ENCODE measurements around the gene EN2.

Gene EN2

DNA sequence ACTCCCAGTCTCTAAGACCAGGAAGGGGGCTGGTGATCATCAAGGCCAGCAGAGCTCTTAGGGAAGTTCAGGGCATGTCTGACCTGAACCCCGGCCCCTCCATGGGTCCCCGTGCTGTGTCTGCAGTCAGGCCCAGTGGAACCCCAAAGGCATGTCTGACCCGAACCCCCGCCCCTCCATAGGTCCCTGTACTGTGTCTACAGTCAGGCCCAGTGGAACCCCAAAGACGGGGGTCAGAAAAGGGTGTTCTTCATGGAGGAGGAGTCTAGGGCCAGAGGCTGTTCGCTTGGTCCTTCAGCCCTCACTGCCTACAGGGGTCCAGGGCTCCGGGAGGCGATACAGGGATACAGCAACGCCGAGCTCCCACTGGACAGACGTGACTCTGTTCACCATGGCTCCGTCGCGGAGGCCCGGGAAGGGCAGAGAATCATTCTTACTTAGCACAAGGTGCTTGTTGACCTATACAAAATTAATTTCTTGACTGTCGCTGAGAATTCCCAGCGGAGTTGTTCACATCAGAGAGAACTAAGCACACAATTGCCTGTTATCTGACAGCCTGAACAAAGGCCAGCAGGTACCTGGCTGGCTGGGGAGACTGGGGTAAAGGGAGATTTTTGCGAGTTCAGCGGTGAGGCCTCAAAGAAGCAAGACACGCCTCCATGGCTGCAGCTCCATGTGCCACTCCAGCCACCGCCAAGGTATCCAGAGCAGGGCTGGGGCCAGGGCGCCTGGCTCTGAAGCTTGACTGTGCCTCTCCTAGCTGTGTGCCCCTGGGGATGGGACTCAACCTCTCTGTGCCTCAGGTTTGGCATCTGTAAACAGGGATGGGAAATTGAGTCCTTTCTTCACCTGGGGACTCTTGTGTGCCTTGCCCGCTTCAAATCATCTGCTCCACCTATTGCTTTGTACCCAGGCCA lies 26.8 kb downstream of the EN2 start:
- no peak for DNase-seq (ENCODE audit: low read depth, low spot score)

DNA sequence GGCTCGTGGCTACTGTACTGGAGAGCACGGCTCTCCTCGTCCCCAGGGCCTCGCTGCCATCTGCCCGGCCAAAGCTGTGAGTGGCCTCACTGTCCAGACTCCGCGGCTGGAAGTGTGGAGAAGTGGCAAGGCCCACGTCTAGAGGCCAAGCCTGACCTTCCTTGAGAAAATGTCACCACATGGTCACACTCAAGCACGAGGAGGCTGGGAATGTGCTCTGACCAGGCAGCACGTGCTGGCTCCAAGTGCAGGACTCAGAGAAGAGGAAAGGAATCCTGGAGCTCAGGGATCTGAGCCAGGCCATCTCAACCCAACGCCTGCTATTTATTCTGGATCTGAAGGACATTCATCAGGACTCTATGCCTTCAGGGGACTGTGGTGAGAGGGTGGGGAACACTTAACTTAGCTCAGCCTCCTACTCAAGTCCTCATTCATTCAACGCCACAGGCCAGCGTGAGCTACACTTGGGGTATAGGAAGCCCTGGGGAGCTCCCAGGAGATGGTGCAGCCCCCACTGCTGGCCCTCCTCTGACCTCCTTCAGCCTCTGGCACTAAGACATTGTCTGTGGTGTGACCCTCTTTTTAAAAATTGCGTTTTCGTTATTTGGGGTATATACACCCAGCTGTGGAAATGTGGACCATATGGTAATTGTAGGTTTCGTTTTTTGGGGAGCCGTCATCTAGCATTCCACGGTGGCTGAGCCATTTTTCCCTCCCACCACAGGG lies 29.0 kb downstream of the EN2 start:
- DNase-seq (ENCODE audit: low read depth, low spot score) = no peak

DNA sequence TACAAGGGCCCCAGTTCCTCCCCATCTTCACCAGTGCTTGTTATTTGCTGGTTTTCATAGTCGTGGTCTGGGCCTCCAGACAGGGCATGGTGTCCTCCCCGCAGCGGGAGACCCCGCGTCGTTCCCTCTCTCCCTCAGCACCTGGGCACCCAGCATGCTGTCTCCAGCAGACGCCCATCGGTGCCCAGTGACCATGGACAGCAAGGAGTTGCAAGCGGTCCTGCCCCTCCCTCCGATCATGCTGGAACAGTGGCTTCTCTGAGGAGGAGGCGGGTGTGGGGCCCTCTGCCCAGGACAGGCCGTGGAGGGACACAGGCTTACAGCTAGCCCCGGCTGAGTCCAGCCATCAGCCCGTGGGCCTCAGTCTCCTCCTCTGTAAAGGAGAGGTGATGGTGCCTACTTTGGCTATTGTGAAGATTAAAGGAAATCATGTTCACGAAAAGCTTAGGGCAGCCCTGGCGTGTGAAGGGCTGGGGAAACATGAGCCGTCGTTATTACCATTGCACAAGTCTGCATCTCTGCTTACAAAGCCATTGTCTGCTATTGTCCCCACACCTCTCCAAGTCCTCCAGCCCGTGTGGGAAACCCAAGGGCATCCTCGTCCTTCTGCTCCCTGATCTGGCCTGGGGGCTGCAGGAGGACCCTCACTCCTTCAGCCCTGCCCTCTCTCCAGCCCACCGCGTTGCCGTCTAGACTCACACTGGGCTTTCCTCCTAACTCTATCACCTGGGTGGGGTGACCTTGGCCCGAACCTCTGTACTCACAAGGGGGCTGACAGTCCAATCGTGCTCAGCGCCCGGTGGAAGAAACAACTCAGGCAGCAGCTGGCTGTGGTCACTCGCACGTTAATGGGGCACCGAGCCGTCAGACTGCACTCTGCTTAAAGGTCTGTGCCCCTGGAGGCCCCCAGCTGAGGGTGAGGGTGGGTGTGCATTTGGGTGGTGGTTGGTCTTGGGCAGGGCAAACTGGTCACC lies 29.9 kb downstream of the EN2 start:
- no peak for DNase-seq (ENCODE audit: low read depth, low spot score)

DNA sequence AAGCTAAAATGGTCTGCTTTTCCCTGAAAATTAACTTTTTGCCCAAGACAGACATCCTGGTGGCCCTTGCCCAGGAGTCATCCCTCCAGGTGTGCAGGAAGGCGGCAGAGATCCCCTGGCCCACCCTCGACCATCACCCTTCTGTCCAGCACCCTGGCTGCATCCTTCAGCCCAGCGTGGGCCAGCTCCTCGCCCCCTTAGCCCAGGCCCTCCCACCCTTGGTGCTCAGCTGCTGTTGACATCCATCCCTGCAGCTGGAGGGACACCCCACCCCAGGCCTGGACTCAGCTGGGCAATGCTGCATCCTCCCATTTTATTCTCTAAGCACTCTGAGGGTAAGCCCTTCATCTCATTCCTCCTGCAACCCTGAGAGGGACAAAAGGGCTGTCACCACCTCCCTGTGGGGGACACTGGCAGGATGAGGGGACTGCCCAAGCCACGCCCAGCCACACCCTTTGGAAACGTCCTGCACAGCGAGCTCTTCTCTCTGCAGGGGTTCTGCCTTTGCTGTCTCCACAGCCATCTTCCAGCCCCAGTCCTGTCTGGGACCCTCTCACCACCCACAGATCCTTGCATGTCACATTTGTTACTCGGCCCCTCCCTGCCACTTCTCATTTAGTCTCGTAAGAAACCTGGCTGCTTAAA lies 30.7 kb downstream of the EN2 start:
- no peak for DNase-seq (ENCODE audit: low read depth, low spot score)

DNA sequence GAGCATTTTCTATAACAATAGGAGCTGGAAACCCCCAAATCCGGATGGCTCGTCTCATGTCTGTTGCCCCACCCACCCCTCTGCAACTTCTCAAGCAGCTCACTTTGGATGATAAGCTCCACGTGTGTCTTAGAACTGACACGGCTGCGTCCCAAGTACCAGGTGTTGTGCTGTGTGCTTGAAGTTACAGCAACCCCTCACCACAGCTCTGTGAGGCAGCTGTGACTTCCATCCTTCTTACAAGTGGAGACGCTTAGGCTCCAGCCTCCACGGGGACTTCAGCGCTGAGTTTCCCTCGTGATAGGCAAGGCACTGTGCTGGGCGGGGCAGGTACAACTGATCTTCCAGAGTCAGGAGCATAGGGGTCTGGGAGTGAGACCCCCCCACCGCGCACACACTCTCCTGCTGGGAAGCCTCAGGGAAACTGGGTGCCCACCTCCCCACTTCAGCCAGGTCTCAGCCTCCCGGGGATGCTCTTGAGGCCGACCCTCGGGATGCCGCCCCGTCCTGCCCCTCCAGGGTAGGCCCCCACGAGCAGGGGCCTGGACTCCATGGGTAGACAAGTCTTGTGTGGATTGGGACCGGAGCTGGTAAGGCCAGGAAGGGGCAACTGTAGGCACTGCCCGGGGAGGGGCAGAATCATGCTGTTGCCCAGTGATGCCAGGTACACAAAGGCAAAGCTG lies 31.4 kb downstream of the EN2 start:
- DNase-seq (ENCODE audit: low read depth, low spot score) = no peak

DNA sequence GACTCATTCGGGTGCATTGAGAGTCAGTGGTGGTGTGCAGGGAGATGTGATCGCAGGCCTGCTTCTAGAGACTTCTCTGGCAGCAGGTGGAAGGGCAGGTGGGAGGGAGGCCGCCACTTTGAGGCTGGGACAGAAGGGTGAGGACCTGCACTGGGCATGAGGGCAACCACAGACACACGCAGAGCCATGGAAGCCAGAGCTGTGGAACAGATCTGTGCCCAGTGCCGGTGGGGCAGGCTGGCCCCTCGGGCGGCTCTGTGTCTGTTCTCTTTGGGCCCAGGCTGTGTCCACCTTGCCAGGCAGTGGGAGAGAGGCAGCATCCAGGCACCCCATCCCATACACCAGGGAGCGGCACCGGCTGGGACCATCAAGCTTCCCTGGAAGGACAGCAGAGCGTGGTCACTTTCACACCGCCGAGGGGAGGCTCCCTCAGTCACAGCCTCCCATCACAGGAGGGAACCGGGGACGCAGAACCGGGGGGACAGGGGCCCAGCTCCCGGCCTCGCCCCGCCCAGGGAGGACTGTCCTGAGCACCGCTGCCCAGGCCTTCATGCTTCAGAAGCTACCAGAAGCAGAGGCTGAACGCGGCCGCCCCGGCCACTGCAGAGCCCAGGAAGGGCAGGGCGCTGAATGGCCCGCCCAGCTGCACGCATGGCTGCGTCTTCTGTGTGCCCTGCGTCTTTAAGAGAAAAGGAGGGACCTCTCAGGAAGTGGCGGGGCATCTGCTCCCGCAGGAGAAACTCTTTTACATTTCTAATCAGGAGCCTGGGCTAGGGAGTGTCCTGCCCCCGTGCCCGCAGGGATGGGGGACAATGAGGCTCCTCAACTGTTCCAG lies 32.1 kb downstream of the EN2 start:
- no peak for DNase-seq (ENCODE audit: low read depth, low spot score)

DNA sequence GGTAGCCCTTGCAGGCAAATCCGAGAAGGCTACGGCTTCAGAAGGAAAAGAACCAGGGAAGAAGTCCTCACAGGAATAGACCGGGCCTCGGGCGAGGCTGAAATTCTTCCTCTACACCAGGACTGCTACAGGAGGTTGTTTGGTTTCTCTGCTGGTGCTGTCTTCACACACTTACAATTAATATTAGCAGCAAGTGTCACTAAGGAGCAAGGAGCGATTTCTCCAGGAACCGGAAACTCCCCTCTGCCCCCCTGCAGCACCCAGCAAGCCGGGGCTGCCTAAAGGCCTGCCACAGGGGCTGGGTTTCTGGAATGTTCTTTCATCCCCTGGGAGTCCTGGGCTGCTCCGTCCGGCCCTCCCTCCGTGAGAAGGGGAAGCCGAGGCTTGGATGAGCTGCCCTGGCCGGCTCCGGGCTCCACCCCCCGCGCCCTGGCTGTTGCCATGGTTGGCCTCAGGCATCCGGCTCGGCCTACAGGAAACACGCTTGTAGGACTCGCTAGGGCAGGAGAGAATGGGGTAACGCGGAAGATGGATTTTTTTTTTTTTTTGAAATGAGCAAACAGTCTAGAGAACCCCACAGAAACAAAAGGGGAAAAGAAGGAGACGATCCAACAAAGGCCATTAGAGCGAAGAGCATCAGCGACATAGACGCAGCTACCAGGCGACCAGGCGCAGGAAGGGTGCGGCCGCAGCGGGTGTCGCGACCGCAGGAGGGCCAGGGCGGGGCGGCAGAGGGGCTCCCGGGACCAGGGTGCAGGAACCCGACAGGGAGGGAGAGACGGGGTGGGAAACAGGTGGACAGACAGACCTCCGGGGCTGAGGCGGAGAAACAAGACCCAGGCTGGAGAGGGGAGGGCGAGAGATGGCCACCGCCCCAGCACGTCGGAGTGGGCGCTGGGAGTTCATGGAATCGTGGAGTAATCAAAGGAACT lies 33.0 kb downstream of the EN2 start:
- no peak for DNase-seq (ENCODE audit: low read depth, low spot score)

DNA sequence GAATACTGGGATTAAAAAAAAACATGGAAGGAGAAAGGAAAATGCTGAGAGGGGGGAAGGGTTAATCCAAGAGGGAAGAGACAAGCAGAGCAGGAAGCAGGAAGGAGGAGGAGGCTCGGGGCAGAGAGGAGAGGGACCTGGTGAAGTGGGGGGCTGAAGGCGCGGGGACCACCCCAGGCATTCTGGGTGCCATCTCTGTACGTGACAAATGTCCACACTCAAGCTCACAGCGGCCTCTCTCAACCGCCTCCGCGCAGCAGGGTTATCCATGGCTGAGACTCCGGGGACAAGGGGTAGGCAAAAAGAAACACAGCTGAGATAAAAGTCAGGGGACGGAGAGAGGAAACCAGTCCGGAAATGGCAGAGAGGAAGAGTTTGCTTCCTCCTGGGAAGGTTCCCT lies 33.9 kb downstream of the EN2 start:
- DNase-seq (ENCODE audit: low read depth, low spot score) = no peak

DNA sequence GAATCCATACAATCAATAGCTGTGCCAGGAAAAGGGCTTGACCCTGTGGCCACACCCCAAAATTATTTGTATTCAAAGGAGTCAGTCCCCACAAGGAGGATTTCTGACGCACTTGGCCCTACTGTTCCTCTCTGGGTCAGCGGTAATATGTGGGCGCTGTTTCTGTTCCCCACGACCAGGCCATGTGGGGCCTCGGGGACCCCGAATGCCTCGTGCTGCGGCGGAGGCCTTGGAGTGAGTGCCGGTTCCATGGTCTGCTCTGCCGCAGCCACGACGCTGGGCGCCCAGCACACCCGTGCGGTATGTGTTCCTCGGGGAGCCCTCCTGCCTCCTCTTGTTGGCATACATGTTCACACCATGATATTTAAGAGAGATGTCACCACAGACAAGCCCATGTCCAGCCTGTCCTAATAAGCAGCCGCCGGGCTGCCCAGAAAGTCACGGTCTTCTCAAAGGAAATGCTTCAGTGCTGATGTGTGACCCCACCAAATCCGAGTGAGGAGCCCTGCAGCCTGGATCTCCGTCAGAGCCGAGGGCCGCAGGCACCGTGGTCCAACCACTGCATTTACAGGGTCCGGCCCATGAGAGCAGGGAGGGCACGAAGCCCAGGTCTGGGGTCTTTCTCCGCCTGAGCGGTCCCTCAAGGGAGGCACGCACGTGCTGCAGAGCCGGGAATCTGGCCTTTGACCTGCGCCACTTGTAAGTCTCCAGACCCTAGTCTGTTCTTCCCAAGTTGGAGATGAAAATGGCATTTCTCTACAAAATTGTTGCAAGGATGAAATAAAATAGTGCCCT lies 36.0 kb downstream of the EN2 start:
- DNase-seq (ENCODE audit: low read depth, low spot score) = no peak

DNA sequence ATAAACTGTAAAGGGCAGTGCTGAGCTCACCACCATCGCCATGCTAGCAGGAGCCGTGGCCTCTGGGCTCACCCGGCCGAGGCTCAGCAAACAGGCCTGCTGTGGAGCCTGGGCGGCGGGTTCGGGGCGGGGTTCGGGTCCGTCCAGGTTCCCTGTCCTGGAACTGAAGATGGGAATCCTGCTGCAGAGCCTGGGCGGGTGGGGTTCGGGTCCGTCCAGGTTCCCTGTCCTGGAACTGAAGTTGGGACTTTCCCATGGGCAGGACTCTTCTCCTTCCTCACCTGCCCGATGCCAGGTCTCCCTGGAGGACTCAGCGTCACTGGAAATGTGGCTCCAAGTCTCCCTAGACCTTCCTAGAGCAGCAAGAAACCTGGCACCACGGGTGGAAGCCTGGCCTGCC lies 36.6 kb downstream of the EN2 start:
- DNase-seq (ENCODE audit: low read depth, low spot score) = no peak

DNA sequence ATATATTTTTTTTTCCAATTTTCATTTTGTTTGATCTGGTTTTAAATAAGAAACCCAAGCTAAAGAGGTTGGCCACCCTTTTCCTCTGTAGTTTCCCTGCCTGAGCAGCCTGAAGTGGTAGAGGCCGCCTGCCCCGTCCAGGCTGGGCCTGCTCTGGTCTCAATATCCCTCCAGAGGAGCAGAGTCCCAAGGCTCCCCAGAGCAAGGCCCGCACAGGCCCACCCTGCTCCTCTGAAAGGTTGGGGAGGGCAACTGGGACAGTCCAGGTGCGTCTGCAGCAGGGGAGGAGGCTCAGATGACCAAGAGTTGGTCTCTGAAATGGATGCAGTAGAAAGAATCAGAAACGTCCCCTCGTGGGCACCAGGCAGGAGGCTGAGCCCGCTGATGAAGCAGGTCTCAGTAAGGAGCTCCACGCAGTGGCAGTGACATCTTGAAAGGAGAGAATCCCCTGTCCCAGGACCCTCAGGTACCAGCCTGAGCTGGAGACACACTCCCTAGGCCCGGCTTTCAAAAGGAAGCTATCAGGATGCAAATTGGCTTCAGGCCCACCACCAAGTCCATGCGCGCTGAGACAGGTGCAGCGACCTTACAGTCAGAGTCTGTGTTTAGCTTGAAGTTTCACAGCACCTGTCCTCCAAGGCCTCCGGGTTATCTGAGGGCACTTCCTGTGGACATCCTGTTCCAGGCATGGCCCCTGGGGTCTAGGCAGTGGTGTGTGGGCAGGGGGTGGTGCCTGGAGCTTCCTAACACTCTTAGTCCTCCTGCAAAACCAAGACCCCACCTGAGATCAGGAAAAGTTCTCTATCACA lies 37.7 kb downstream of the EN2 start:
- DNase-seq (ENCODE audit: low read depth, low spot score) = no peak

DNA sequence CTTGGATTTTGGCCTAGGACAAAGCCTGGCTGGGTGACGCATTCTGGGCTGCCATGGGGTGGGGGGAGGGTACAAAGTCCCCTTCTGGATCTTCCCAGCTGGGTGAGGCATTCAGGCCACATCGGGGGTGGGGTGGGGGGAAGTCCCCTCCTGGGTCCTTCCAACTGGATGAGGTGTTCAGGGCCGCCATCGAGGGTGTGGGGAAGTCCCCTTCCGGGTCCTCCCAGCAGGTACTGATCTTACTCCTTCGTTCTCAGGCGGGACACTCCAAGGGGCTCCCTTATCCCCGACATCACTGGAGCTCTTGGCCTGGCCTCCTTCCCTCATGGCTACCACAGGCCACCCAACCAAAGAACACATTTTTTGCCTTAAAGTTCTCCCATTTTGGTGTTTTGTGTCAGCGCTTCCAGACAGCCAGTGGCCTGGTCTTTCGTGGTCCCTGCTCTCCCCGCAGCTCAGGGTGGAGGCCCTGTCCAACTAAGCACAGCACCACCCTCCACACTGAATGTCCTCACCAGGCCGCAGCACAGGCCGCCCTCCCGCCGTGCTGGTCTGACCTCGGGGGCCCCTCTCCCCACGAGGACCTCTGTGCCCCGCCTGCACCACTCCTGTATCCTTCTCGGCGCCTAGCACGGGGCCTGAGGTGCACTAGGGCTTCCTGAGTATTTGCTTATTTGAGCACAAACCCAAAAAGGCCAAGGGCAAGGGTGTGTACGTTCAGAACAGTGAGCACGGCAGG lies 38.5 kb downstream of the EN2 start:
- no peak for DNase-seq (ENCODE audit: low read depth, low spot score)

DNA sequence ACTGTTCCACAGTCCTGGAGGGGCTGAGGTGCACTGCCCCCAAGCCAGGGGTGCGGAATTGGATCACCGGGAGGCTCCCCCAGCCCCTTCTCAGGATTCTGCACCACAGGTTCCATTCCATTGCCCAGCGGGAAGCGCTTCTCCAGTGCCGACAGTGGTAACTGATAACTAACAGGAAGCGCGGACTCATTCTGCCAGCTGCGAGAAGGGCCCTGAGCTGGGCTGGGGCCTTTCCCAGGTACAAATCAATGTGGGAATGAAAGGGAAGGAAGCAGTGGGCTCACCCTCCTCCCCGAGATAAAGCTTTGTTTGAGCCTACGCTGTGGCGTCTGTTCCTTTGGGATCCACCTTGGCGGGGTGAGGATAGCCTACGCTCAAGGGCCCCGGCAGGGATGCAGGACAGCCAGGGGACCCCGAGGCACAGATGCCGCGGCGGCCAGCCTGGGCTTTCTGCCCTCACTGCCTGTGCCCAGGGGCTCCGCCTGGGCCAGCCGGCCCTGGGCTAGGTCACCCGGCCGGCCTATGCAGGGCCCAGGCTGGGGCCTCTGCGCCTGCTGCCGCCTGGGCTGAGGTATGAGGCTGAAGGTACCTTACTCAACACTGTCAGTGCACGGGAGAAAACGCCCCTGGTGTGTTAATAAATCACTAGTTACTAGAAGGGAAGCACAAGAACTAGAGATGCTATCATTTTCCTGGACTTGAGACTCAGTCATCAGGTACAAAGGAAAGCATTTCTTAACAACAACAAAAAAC lies 39.4 kb downstream of the EN2 start:
- DNase-seq (ENCODE audit: low read depth, low spot score) = no peak

DNA sequence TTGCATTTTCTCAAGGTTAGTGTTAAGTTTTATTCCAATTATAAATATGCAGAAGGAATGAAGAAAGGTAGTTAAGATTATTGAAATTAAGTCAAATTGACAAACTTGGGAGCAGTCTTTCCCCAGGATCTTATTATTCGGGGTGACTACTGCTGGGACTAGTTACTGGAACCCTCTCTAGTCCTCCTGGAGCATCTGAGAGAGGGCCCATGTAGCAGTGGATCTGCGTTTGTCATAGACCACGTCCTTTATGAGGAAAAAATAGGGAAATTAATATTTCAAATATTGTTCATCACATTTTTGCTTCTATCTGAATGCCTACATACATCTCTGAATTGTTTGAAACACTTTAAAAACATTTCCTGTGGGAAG lies 47.5 kb downstream of the EN2 start:
- no peak for DNase-seq (ENCODE audit: low read depth, low spot score)

DNA sequence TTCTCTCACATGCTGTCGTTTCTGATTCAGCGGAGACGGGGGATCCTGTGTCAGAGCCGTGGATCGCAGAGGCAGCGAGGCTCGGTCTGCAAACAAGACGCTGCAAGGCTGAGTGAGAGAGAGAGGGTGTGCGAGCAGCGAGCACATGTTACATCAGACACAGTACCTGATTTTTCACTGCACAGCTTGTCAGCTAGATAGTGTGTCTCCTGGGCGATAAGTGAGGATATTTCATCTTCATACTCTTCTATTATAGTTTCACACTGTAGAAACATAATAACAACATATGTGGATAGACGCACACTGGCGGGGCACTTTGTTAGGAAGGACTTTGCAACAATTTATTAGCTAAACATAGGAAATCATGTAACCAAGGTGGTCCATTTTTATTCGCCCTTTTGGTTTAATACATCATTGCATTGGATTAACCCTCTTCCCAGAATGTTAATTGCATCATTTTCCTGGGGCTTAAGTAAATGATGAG lies 49.0 kb downstream of the EN2 start:
- no peak for DNase-seq (ENCODE audit: low read depth, low spot score)

DNA sequence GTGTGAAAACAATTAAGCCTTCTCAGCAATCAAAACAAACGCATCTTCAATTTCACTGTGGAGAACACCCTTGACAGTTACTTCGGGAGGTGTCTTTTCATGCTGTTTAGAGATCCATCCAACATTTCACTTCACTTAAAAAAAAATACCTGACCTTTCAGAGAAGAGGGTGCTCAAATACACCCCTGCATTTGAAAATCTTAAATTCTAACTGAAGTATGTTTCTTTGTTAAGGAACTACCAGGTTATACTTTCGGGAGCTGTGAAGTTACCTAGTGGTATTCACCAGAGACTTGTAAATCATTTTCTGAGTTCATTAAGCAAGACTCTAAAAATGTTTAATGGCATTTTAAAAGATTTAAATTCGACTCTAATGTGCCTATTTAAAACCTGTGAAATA lies 49.6 kb downstream of the EN2 start:
- no peak for DNase-seq (ENCODE audit: low read depth, low spot score)
